Head of caudate nucleus (tissue), 42 donors: ENCODE measurements around the gene TMTC4.
"Not testable (repeated sequence)": the region's sequence is repeated elsewhere in the genome, so short reads cannot be mapped to it uniquely, and the experiment has no call there.

Source experiments
- DNase-seq, 42 donors: peaks; one replicate each; pipeline versions ENCODE4 v3.0.0 to v3.0.0-alpha.2; 2020 to 2021; ENCODE audit warnings: mixed read lengths in 7 of 42
- intact Hi-C: fragments of 100-400 bp; cut with DNase I; formaldehyde crosslinking; loops from one replicate; pipeline ENCODE4 v1.15.0; 2022

Gene TMTC4

DNA sequence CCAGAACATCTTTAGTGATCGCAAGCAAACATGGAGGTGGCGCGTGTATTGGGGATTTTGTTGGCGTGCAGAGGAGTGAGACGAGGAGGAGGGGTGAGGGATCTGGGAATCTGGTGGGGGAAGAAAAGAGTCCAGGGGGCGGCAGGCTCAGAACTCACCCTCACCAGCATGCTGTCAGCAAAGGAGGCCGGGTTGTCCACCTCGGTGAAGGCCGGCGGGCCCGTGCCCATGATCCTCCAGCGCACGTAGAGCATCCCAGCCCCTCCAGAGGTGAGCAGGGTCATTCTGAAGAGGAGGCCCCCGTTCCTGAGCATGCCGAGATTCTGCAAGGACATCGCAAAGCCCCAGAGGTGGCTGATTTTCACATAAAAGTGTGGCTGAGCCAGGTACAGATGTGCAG is 37.2 kb downstream of the TMTC4 start:
- intact Hi-C loops = no loop called here
- peak in 1 of 42 donors; percentile 43 for DNase-seq

DNA sequence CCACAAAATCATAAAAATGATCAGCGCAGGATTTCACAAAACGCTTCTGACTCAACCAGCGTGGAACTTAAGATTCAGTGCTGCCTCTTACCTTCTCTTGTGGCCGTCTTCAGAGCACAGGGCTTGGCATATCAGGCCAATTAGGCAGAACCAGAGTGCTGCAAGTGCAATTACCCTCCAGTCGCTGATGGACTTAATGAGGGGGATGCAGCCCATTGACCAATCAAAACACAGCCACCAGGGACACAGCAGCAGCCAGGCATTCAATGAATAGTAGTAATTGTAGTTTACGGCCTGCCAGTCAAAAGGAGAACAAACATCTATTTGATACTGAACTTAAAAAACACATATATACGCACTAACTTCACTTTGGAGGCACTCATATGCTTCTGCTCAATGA is 38.2 kb downstream of the TMTC4 start:
- peak in 36 of 42 donors; percentile 32 to 86 (median 64) for DNase-seq
- intact Hi-C loops = no loop called here

DNA sequence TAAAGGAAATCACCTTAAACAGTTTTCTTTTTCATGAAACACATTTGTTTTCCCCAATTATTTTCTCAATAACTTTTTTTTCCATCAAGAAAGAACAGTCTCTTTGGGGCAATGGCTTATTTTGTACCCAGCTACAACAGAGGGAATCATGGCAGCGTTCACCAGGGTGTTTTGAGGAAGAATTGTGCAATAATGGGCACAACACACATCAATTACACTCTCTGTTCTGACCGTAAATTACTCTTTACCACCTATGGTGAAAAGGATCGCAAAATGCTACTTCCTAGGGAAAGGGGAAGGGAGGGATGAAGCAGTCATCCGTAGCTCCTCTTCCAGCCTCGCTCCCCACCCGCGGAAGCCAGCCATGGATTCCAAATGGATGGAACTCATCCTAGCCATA is 38.6 kb downstream of the TMTC4 start:
- DNase-seq = peak in 1 of 42 donors; percentile 42
- intact Hi-C loops = no loop called here

DNA sequence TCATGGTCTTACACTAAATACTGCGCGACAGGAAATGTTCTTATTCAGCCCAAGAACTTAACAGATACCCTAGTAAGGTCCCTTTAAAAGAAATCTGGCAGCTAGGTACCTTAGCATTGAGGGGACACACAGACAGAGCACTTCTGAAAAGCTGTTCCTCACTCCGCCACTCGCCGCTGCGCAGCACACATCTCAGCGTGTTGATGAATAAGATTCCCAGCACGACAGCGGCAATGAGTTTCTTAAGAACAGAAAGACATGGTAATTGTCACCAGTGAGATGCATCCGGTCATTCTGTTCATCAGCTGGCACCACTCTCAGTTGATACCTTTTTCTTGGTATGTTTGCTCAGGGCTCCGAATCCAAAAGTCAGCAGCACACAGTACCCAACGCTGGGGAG is 39.9 kb downstream of the TMTC4 start:
- intact Hi-C loops = no loop called here
- peak in 1 of 42 donors; percentile 64 for DNase-seq

DNA sequence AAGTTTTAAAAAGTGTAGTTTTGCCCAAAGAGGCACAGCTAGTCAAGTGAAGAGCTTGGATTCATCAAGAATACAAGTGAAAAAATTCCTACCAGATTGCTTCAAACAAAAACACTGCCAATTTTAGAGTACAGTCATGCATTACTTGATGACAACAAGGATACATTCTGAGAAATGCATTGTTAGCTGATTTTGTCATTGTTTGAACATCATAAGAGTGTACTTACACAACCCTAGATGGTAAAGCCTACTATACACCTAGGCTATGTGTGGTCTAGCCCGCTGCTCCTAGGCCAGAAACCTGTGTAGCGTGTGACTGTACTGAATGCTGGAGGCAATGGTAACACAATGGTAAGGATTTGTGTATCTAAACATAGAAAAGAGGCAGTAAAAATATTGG is 41.1 kb downstream of the TMTC4 start:
- intact Hi-C loops = no loop called here
- peak in 1 of 42 donors; percentile 39 for DNase-seq

DNA sequence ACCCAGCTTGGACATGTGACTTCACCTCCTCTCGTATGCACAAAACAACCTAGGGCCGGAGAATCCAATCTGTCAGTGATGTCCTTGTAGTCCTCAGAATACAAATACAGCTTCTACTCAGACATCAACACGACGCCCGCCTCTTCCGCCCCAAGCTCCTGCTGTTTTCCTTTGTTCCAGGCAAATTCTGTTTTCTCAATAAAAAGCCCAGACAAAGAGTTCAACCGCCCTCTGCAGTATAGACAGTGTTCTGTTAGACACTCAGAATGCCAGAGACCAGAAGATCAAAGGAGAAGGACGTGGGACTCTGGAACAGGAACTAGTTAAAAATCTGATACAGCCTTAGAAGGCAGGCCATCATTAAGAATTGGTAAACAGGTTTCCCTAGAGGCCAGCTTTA is 44.0 kb downstream of the TMTC4 start:
- peak in 23 of 42 donors; percentile 10 to 74 (median 47) for DNase-seq
- intact Hi-C loops = no loop called here

DNA sequence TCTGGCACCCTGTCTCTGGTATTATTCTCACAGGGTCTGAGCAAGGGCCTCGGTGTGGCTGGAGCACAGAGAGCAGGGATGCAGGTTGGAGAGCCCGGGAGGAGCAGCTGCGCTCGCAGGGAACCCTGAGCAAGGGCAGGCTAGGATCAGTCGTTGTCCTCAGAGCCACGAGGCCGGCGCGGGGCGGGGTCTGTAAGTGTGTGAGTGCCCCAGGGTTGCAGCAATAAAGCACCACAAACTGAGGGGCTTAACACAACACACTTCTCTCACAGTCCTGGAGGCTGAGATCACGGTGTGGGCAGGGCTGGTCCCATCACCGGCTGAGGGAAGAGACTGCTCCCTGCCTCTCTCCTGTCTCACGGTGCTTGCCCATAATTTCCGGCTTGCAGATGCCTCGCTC is 47.5 kb downstream of the TMTC4 start:
- intact Hi-C loops = no loop called here

DNA sequence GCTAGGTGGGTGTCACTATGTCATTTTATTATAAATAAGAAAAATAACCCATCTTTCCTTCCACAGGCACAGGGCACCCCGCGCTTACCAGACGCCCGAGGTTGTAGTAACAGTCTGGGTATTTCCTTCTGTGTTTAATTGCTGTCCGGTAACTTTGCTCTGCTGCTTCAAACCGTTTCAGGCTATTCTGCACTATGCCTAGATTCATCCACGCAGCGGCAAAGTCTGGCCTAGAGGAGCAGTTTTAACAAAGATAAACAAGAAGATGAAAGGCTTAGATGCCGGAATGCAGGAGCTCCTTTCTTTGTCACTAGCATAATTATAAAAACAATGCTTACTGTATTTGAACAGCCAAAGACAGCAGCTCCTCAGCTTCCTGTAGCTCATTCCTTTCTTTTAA is 49.1 kb downstream of the TMTC4 start:
- DNase-seq = no peak
- intact Hi-C loops = no loop called here

More for the DNA sequence above, 47.5 kb downstream of the TMTC4 start:
- DNase-seq = no peak

DNA sequence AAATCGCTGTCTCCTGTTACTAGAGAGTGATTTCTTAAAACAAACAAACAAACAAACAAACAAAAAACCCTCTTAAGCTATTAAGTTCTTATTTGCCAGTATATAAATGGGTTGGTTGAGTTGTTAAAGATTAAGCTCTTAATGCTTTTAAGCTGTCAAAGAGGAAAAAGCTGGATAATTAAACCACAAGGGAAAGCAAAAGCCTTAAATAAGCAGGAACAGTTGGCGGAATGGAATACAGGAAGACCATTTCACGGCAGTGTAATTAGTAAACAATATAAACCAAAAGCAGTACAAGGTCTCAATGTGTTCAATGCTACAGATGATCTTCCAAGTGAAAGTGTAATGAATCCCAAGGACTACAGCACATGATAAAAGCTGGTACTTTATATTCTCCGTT is 53.8 kb downstream of the TMTC4 start:
- intact Hi-C loops = no loop called here

DNA sequence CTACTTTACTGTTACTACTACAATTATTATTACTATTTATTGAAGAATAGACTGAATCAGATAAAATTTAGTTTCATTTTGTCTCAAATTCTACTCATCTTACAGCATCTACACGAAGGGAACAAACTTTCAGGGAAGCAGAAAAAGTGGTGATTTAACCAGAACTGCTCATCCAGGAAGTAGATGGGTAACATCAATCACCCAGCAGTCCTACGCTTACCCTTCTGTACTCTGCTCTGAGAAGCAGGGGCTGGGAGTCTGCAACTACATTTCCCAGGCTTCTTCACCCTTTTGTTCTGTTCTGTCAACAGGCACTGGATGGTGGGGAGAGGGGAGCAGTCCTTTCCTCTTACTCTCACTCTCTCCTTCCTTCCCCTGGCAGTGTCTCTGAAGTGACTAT is 54.7 kb downstream of the TMTC4 start:
- DNase-seq = no peak
- intact Hi-C loops = no loop called here

More for the DNA sequence above, 53.8 kb downstream of the TMTC4 start:
- DNase-seq = no peak

DNA sequence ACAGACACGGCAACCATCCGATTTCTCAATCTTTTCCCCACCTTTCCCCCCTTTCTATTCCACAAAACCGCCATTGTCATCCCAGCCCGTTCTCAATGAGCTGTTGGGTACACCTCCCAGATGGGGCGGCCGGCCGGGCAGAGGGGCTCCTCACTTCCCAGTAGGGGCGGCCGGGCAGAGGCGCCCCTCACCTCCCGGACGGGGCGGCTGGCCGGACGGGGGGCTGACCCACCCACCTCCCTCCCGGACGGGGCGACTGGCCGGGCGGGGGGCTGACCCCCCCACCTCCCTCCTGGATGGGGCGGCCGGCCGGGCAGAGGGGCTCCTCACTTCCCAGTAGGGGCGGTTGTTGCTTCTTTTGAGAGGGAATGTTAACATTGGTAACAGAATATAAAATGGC is 55.7 kb downstream of the TMTC4 start:
- DNase-seq, intact Hi-C loops: not testable (repeated sequence)

DNA sequence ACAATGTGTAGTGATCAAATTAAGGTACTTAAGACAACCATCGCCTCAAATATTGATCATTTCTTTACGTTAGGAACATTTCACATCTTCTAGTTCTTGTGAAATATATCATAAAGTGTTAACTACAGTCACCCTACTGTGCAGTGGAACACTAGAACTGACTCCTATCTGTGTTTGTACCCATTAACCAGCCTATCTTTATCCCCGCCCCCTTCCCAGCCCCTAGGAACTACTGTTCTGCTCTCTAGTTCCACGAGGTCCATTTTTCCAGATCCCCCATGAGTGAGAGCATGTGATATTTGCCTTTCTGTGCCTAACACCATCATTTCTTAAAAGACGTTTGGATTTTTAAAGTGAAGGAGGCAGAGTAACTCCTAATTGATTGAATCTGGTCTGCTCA is 61.6 kb downstream of the TMTC4 start:
- intact Hi-C loops = no loop called here
- no peak for DNase-seq

DNA sequence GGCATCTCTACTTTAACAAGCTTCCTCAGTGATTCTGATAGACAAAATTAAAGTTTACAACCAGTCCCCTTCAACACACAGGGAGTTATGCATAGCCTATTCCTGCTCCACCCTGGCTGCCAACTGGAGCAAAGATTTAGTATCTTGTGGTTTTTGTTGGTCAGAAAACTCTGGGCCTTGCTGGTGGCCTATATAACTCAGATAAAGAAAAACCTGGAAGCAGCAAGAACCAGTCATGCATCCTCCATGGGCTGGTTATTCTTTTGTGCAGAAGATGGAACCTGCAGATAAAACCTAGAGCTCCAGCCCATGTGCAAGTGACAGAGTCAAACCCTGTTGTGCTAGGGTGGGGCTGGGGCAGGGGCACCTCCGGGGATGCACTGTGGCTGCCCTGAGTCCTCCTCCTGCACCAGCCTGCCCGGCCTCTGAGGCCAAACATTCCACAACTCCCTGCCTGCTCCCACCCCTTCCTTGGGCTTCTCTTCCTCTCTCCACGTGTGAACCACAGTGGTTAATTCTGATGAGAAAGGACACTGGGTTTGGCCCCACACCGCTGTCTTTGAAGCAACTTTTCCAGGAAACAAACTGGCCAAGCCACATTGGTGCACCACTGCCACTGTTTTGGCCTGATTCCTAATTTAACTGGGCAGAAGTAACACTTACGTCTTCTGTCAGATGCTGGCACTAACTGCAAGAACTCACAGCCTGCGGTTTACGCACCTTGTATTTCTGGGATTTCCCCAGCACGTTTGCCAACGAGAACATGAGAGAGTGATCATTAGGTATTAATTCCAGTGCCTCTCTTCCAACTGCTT is 62.7 kb downstream of the TMTC4 start:
- peak in 6 of 42 donors; percentile 12 to 54 (median 24) for DNase-seq
- intact Hi-C loops = no loop called here

DNA sequence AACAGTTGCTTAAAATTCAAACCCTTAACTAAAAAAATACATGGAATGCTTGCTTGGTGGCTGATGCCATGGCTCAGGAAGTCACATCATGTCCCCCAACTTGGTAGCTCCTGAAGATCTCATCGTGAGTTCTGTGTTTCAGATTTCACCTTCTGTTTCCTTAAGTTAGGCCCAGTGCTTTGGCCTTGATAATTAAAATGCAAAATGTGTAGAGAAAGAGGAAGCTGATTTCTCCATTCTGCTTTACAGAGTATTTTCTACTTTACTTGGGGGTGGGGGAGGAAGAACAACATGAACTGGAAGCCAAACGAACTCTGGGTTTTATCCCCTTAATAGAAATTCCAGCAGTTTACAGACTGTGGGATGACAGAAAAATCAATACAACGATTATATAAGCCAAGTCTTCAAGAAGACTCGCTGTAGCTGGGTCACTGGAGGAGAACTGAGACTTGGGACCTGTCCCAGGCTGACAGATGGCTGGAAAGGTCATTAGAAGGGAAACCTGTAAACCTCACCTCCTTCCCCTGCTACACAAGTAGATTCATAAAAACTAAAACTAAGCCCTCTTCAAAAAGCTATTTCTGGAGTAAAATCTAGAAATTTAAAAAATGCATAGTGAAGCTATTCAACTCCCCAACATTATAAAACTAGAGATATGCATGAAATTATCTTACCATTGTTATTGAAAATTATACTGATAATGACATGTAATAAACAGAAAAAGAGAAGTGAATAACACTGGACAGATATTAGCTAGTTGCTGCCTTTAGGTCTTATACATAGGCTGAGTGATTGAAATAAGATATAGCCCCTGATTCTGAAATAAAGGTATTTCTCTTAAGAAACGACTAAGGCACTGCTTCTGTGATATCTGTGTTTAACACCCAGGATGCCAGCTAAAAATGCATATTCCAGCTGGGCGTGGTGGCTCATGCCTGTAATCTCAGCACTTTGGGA is 63.9 kb downstream of the TMTC4 start:
- DNase-seq = no peak

DNA sequence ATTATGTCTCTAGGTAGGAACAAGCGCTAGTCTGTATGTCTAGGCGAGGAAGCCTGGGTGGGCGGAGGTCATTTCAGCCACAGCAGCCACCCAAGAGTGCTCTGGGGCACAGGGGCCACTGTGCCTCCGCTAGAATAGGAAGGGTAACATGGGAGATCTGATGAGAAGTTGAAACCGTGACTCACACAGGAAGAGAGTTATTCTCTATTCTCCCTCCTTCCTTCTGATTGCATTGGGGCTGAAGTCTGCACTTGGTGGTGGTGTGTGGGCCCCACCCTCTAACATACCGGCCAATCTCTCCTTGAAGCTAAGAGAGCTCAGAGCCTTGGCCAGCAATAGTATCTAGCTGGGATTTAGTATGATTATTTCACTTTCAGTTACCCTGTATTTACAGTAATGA is 65.7 kb downstream of the TMTC4 start:
- intact Hi-C loops = no loop called here
- no peak for DNase-seq

More for the DNA sequence above, 63.9 kb downstream of the TMTC4 start:
- intact Hi-C loops = no loop called here

DNA sequence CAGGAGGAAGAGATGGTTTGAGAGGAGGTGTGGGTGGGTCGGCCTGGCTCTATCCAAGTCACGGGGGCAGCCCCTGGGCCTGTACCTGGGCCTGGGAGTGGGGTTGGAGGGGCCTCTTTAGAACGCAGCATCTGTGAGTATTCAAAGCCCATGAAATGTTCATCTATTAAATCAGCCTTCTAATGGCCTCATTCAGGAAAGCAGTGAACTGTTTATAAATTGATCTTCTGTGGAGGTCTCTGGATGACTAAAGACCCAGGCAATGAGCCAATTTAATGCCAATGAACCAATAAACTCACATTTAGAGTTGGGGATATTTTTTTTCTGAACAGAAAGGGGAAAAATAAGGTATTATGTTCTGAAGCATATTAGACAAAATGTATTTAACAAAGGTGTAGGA is 66.1 kb downstream of the TMTC4 start:
- intact Hi-C loops = no loop called here
- DNase-seq = no peak

DNA sequence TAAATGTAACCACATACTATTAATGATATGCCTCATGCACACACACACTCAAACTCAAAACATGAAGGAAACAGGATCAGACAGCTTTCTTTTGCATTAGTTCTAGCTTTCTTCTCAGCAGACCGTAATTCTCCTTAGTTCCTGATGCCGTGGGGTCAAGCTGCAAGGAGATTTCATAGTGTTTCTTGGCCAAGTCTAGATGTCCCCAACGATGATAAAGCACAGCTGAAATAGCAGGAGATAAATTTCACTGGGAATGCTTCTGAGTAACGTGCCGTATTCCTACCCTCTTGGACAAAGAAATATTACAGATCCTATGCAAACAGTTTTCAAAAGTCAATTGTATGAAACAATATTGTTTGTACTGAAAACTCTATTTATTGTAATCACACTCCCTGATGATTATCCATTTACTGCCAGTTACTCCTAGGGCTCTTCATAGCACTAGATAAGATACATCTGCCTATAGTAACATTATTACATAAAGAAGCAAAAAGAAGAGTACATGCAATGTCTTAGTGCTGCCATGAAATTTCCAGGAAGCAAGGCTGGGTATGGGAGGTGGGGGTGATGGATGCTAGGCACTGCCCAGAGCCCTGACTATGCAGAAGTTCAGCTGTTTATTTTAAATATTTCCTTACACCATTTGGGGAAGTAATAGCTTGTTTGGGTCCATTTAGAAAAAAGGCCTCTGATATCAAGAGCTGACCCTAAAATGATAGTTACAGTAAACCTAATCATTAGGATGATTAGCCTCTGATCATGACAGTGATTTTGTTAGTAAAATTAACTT is 69.5 kb downstream of the TMTC4 start:
- DNase-seq = no peak
- intact Hi-C loops = no loop called here

DNA sequence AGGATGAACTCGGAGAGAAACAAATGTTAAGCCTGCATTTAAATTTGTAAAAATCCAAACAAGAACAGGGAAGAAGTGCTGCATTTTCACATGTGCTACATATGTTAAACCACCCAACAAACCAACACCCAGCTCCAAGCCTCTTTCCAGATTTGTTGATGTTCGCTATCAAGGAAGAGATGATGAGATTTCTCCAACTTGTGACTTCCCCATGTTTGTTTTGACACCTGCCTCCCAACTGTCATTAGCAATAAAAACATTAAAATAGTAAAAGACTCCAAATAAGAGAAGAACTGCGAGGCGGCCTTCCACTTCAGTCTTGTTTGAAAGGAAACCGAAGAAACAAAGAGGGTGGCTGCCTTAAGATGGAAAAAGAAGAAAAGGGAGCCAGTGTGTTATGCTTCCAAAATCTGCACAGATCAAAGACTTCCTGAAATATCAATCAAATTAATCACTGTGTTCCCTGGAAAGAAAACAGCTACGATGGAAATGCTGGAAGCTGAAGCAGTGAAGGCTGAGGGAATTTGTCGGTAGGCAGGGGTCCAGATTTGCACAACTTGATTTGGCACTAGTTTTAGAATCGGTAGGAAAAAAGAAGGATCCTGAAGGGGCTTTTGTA is 72.0 kb downstream of the TMTC4 start:
- intact Hi-C loops = no loop called here

DNA sequence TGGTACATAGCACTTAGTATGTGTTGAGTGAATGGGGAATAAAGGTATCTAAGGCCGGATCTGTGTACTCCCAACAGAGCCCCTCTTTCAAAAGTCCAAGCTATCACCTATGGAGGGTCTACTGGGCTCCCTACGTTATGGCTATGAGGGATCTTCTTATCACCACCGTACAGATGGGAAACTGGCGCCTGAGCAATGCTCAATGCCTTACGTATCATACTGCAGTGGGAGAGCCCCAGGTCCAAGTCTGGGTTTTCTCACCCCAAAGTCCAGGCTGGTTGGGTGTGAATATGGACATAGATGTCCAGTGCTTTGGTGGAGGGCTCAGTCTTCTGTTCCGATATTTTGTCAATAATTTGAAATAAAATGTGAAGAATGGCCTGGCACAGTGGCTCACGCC is 72.9 kb downstream of the TMTC4 start:
- intact Hi-C loops = no loop called here
- DNase-seq = no peak

More for the DNA sequence above, 72.0 kb downstream of the TMTC4 start:
- no peak for DNase-seq
